ENCODE results near the gene MPO. TPM values are rescaled to one million over a fixed set of nuclear protein-coding genes. Genes with fewer than 3 reads are reported as not detected.

Gene MPO
- total RNA-seq, 1 experiment from 2014 or later = not detected

GRCh38 chr17:58238147-58238634 is 42.5 kb downstream of the MPO start, which contains the start of gene LPO:
Gene LPO (plus strand): TSS chr17:58238584. CDS start chr17:58242980, 4,396 bp downstream.
- no peak for DNase-seq (ENCODE audit: extremely low read depth, low read depth)

GRCh38 chr17:58236394-58236793 is 44.3 kb downstream of the MPO start:
- no peak for DNase-seq (ENCODE audit: extremely low read depth, low read depth)

GRCh38 chr17:58235821-58236220 is 44.9 kb downstream of the MPO start:
- DNase-seq (ENCODE audit: extremely low read depth, low read depth) = no peak

GRCh38 chr17:58234512-58234911 is 46.2 kb downstream of the MPO start:
- DNase-seq (ENCODE audit: extremely low read depth, low read depth) = no peak

GRCh38 chr17:58233543-58233942 is 47.2 kb downstream of the MPO start:
- DNase-seq (ENCODE audit: extremely low read depth, low read depth) = no peak

- DNase-seq (ENCODE audit: extremely low read depth, low read depth) = no peak
These were observed 48.0 kb downstream of the MPO start for GRCh38 chr17:58232707-58233156.

GRCh38 chr17:58231641-58232040 is 49.1 kb downstream of the MPO start:
- no peak for DNase-seq (ENCODE audit: extremely low read depth, low read depth)

GRCh38 chr17:58229881-58230280 is 50.9 kb downstream of the MPO start:
- no peak for DNase-seq (ENCODE audit: extremely low read depth, low read depth)

- DNase-seq (ENCODE audit: extremely low read depth, low read depth) = no peak
These were observed 51.4 kb downstream of the MPO start for GRCh38 chr17:58229384-58229783.

GRCh38 chr17:58228679-58229078 is 52.1 kb downstream of the MPO start:
- DNase-seq (ENCODE audit: extremely low read depth, low read depth) = no peak

GRCh38 chr17:58227733-58228132 is 53.0 kb downstream of the MPO start:
- no peak for DNase-seq (ENCODE audit: extremely low read depth, low read depth)

GRCh38 chr17:58224315-58224714 is 56.4 kb downstream of the MPO start:
- DNase-seq (ENCODE audit: extremely low read depth, low read depth) = no peak

Other genes starting within 250 kb of the MPO start
- 7.3 and 9.8 TPM in 2 replicates for gene DYNLL2, start 197.5 kb downstream of the MPO start, total RNA-seq (2014; rRNA removed; shearing (Covaris generic))
- gene OR4D1, start 132.6 kb downstream of the MPO start, total RNA-seq (2014; rRNA removed; shearing (Covaris generic)) = not detected in 2 replicates
- gene OR4D2, start 114.0 kb downstream of the MPO start, total RNA-seq (2014; rRNA removed; shearing (Covaris generic)) = not detected in 2 replicates
- not detected in 2 replicates for gene EPX, start 88.2 kb downstream of the MPO start, total RNA-seq (2014; rRNA removed; shearing (Covaris generic))
- gene MKS1, start 61.7 kb downstream of the MPO start, total RNA-seq (2014; rRNA removed; shearing (Covaris generic)) = 20.2 and 22.1 TPM in 2 replicates
- 0.07 TPM in 1 of 2 replicates, not detected in the other for gene LPO, start 42.4 kb downstream of the MPO start, total RNA-seq (2014; rRNA removed; shearing (Covaris generic))
- not detected in 2 replicates for gene TSPOAP1, start 47.9 kb upstream of the MPO start, total RNA-seq (2014; rRNA removed; shearing (Covaris generic))
- gene SUPT4H1, start 71.3 kb upstream of the MPO start, total RNA-seq (2014; rRNA removed; shearing (Covaris generic)) = 61.6 and 70.3 TPM in 2 replicates
- gene RNF43, start 136.6 kb upstream of the MPO start, total RNA-seq (2014; rRNA removed; shearing (Covaris generic)) = not detected in 2 replicates
- gene HSF5, start 207.5 kb upstream of the MPO start, total RNA-seq (2014; rRNA removed; shearing (Covaris generic)) = not detected in 2 replicates
- 25.5 and 26.1 TPM in 2 replicates for gene MTMR4, start 233.7 kb upstream of the MPO start, total RNA-seq (2014; rRNA removed; shearing (Covaris generic))